Measurements from ENCODE around the gene LGALS8. TPM values are rescaled to one million over a fixed set of nuclear protein-coding genes. Genes with fewer than 3 reads are reported as not detected.

LGALS8 gene
- total RNA-seq, 1 donor from 2014 or later: 27.4 TPM

DNA sequence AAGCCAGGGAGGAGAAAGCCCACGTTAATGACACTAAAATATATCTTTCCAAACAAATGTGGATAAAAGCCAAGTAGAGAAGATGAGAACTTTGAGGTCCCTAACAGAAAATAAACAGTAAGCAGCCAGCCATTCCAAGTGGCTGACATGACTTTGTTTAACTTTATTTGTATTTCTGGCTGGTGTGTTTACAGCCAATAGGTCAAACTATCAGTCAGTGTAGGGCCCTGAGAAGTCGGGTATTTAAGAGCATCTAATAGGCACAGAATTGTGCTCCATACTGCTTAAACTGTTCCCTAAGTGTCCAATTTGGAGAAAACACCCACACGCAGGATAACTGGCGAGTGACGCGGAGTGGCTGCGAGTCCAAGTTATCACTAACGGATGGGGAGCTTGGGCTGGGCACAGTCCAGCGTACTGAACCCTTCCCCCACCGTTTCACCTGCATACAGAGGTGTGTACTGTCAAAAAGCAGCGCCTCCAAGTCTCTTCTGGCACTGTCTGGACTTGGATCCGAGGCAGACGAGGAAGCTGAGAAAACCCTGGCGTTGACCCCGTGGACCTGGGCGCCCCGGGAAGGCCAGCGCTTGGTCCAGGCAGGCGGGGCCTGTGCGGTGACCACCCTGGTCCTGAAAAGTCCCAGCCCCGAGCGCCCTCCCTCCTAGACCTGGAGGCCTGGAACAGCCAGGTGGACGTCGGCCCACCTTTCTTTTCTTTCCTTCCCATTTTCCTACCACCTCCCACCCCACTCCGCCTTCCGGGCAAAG, 662 bp upstream of the LGALS8 start:
- TF ChIP-seq, protein P1, sequence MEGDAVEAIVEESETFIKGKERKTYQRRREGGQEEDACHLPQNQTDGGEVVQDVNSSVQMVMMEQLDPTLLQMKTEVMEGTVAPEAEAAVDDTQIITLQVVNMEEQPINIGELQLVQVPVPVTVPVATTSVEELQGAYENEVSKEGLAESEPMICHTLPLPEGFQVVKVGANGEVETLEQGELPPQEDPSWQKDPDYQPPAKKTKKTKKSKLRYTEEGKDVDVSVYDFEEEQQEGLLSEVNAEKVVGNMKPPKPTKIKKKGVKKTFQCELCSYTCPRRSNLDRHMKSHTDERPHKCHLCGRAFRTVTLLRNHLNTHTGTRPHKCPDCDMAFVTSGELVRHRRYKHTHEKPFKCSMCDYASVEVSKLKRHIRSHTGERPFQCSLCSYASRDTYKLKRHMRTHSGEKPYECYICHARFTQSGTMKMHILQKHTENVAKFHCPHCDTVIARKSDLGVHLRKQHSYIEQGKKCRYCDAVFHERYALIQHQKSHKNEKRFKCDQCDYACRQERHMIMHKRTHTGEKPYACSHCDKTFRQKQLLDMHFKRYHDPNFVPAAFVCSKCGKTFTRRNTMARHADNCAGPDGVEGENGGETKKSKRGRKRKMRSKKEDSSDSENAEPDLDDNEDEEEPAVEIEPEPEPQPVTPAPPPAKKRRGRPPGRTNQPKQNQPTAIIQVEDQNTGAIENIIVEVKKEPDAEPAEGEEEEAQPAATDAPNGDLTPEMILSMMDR (IDR thresholded peaks at IDR 0.05; ENCODE audit: unreplicated experiment): no peak
- H3K27ac Mint-ChIP-seq: peak overlapping the region; percentile 90
- H3K36me3 Mint-ChIP-seq (ENCODE audit: insufficient read depth): peaks cover 9% of the 10 kb centered on the region
- H3K27me3 Mint-ChIP-seq: no peaks in the 10 kb centered on the region
- DNase-seq (ENCODE audit: low spot score, unreplicated experiment): peak; percentile 19
- H3K9me3 Mint-ChIP-seq (ENCODE audit: low read depth): no peaks in the 10 kb centered on the region
- H3K4me3 Mint-ChIP-seq (ENCODE audit: low read depth): peak overlapping the region; percentile 89
- peaks cover 17% of the 10 kb centered on the region for H3K4me1 Mint-ChIP-seq (ENCODE audit: low read depth)

DNA sequence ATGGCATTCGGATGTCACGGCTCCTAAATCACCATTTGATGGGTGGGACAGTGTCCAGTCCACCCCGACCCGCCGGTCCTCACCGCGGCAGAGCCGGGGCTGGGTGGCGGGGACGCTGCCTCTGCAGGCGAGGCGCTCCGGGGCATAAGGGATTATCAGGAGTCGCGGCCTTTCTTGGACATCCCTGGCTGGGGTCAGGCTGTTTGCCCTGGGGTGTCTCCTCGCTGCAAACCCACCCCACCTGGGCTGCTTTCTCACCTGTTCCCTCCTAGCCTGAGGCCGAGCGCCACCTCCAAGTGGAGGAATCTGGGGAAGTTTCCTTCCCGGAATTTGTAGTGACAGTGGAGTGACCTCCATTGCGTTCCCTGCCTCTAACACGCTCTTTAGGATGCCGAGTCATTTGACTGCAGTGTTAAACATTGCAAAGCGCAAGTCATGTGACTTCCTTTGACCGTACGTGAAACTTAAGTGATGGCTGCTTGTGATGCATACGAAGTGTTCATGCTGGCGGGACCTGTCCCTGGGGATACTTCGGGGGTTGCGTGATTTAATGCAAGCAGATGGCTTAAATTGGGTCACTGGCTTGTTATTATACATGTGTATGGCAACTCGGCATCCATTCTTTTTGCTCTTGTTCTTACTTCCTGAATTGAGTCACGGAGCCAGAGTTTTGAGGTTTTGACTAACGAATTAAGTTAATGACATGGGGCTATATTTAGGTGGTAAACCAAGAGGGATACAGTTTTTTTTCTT, 536 bp downstream of the LGALS8 start:
- TF ChIP-seq, protein P1 (IDR thresholded peaks at IDR 0.05; ENCODE audit: unreplicated experiment): no peak
- Mint-ChIP-seq H3K4me1 (ENCODE audit: low read depth) (peaks cover 17% of the 10 kb centered on the region), H3K27ac (peak overlapping the region; percentile 95), H3K27me3 (no peaks in the 10 kb centered on the region), H3K9me3 (ENCODE audit: low read depth) (no peaks in the 10 kb centered on the region), H3K4me3 (ENCODE audit: low read depth) (peak overlapping the region; percentile 89), H3K36me3 (ENCODE audit: insufficient read depth) (peaks cover 9% of the 10 kb centered on the region)
- no peak for DNase-seq (ENCODE audit: low spot score, unreplicated experiment)

DNA sequence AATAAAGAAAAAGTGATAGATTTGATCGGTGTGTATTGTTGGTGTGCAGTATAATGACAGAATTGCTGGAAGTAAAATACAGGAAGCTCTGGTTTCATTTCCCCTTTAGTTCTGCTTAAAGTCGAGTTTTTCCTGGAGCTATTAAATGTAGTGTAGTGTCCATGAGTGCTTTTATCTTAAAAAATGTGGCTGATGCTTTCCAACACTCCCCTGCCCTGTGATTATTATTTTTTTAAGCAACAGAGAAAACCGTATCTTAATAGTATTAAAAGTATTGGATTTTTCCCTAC, 1.1 kb downstream of the LGALS8 start:
- no peaks in the 10 kb centered on the region for H3K27me3 Mint-ChIP-seq
- H3K4me1 Mint-ChIP-seq (ENCODE audit: low read depth): peaks cover 17% of the 10 kb centered on the region
- H3K27ac Mint-ChIP-seq: peak overlapping the region; percentile 95
- H3K9me3 Mint-ChIP-seq (ENCODE audit: low read depth): no peaks in the 10 kb centered on the region
- TF ChIP-seq, protein P1 (IDR thresholded peaks at IDR 0.05; ENCODE audit: unreplicated experiment): no peak
- H3K4me3 Mint-ChIP-seq (ENCODE audit: low read depth): peak overlapping the region; percentile 89
- DNase-seq (ENCODE audit: low spot score, unreplicated experiment): no peak
- peaks cover 9% of the 10 kb centered on the region for H3K36me3 Mint-ChIP-seq (ENCODE audit: insufficient read depth)

DNA sequence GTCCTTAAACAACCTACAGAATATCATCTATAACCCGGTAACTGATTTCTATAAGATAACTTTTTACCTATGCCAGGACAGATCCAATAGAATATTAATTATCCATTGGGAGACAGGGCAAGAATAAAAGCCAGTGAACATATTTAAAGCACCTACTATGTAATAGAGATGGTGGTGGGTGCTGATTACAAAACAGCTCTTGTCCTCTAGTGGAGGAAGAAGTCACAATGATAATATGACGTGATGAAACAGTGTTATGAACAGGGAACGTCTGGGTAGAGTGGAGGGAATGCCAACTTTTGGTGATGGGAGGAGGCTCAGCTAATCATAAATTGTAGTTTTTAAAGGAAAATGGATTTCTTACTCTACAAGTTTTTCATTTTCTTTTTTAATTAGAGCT, 2.3 kb downstream of the LGALS8 start:
- Mint-ChIP-seq H3K27ac (no peak overlapping the region), H3K9me3 (ENCODE audit: low read depth) (no peaks in the 10 kb centered on the region), H3K4me1 (ENCODE audit: low read depth) (peaks cover 17% of the 10 kb centered on the region), H3K36me3 (ENCODE audit: insufficient read depth) (peaks cover 9% of the 10 kb centered on the region), H3K27me3 (no peaks in the 10 kb centered on the region), H3K4me3 (ENCODE audit: low read depth) (no peak overlapping the region)
- DNase-seq (ENCODE audit: low spot score, unreplicated experiment): no peak
- TF ChIP-seq, protein P1 (IDR thresholded peaks at IDR 0.05; ENCODE audit: unreplicated experiment): no peak

DNA sequence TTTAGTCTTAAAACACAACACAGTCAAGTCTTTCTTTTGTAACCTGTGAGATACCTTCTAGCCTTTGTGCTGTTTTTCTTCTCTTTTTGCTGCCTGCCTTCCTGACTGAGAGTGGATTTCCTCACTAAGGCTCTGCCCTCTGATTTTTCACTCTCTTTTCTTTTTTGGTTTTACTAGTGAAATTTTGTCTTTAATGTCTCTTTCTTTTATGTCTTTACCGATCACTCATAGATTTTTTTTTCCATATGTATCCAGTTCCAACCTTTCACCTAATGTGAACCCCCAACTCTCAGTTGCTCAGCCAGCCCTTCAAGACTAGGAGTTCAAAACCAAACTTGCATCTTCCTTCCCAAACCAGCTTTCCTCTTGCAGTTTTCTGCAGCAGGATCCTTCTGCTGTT, 6.5 kb downstream of the LGALS8 start:
- no peaks in the 10 kb centered on the region for H3K9me3 Mint-ChIP-seq (ENCODE audit: low read depth)
- no peak for DNase-seq (ENCODE audit: low spot score, unreplicated experiment)
- peaks cover 12% of the 10 kb centered on the region for H3K36me3 Mint-ChIP-seq (ENCODE audit: insufficient read depth)
- H3K27me3 Mint-ChIP-seq: no peaks in the 10 kb centered on the region
- H3K4me3 Mint-ChIP-seq (ENCODE audit: low read depth): no peak overlapping the region
- H3K4me1 Mint-ChIP-seq (ENCODE audit: low read depth): peaks cover 5% of the 10 kb centered on the region
- no peak overlapping the region for H3K27ac Mint-ChIP-seq
- TF ChIP-seq, protein P1 (IDR thresholded peaks at IDR 0.05; ENCODE audit: unreplicated experiment): no peak

Measured in progenitor cell of endocrine pancreas (in vitro differentiated cells).